HEK293 (cell line): ENCODE results near the gene THSD7B.

ENCODE experiments used
- CTCF ChIA-PET: fragments of 350-600 bp; formaldehyde crosslinking; extraction: SDS; loops from one replicate; lab custom pipeline; 2021; ENCODE audit warnings: antibody characterized with exemption; lab: Yijun Ruan, JAX
- POLR2A ChIA-PET: fragments of 300-600 bp; formaldehyde crosslinking; extraction: SDS; loops from one replicate; lab custom pipeline; 2020; ENCODE audit warnings: antibody characterized with exemption, inconsistent platforms; lab: Yijun Ruan, JAX
- H3K27ac ChIP-seq: fragments of 200-500 bp; sonication (Bioruptor generic); 2 replicates; pipeline ENCODE4 v1.5.1; 2014; ENCODE audit warnings: low read depth, low read length, control low read depth, inconsistent platforms; ENCODE audit errors: extremely low read depth
- H3K36me3 ChIP-seq, 2 experiments: fragments of 200-500 bp in 1 of 2; sonication (Bioruptor generic) in 1 of 2; 1 replicate in 1 of 2; 2 replicates in 1 of 2; pipeline ENCODE4 v1.5.1; 2014 to 2017; ENCODE audit warnings: inconsistent platforms in 2 of 2, low read length in 2 of 2; ENCODE audit not compliant: control insufficient read depth in 2 of 2, insufficient read depth in 1 of 2
- H3K4me1 ChIP-seq: fragments of 200-500 bp; sonication (Bioruptor generic); 2 replicates; pipeline ENCODE4 v1.5.1; 2014; ENCODE audit warnings: mild to moderate bottlenecking, low read length, inconsistent platforms; ENCODE audit not compliant: control insufficient read depth, insufficient read depth
- H3K4me3 ChIP-seq: 2 replicates; pipeline ENCODE4 v1.5.1; 2011; ENCODE audit warnings: low read depth, mild to moderate bottlenecking, control low read depth, low read length, moderate library complexity
- H3K9me3 ChIP-seq: fragments of 200-500 bp; sonication (Bioruptor generic); 2 replicates; pipeline ENCODE4 v1.5.1; 2014; ENCODE audit warnings: low read depth, low read length, inconsistent platforms; ENCODE audit not compliant: control insufficient read depth, insufficient read depth
- KLF1 ChIP-seq: fragments of 450-650 bp; formaldehyde crosslinking; IDR thresholded peaks from 2 replicates; pipeline ENCODE4 v1.5.1; 2016; ENCODE audit warnings: missing biosample characterization, missing genetic modification characterization
- SP3 ChIP-seq: fragments of 450-650 bp; formaldehyde crosslinking; IDR thresholded peaks from 2 replicates; pipeline ENCODE4 v1.5.1; 2016; ENCODE audit warnings: missing biosample characterization, missing genetic modification characterization
- ZNF174 ChIP-seq: fragments of 450-650 bp; formaldehyde crosslinking; IDR thresholded peaks from 2 replicates; pipeline ENCODE4 v1.5.0; 2017; ENCODE audit warnings: missing biosample characterization, mild to moderate bottlenecking, missing genetic modification characterization
- ZNF354C ChIP-seq: fragments of 450-650 bp; formaldehyde crosslinking; IDR thresholded peaks from 2 replicates; pipeline ENCODE4 v1.5.1; 2016; ENCODE audit warnings: missing biosample characterization, missing genetic modification characterization, low read depth, borderline replicate concordance
- ZNF394 ChIP-seq: fragments of 450-650 bp; formaldehyde crosslinking; IDR thresholded peaks from 2 replicates; pipeline ENCODE4 v1.5.1; 2016; ENCODE audit warnings: missing biosample characterization, missing genetic modification characterization, mild to moderate bottlenecking, moderate library complexity, borderline replicate concordance
- ZNF423 ChIP-seq: fragments of 450-650 bp; formaldehyde crosslinking; IDR thresholded peaks from 2 replicates; pipeline ENCODE4 v1.5.1; 2016; ENCODE audit warnings: missing biosample characterization, missing genetic modification characterization
- ZNF549 ChIP-seq: fragments of 450-650 bp; IDR thresholded peaks from 2 replicates; pipeline ENCODE4 v1.5.1; 2018; ENCODE audit warnings: missing biosample characterization, missing genetic modification characterization, mild to moderate bottlenecking, inconsistent platforms, moderate library complexity
- ZNF610 ChIP-seq: fragments of 450-650 bp; formaldehyde crosslinking; IDR thresholded peaks from 2 replicates; pipeline ENCODE4 v1.5.1; 2016; ENCODE audit warnings: missing biosample characterization, missing genetic modification characterization, borderline replicate concordance
- ZNF664 ChIP-seq: fragments of 450-650 bp; formaldehyde crosslinking; IDR thresholded peaks from 2 replicates; pipeline ENCODE4 v1.5.1; 2016; ENCODE audit warnings: missing biosample characterization, missing genetic modification characterization
- ZNF677 ChIP-seq: fragments of 450-650 bp; IDR thresholded peaks from 2 replicates; pipeline ENCODE4 v1.5.0; 2018; ENCODE audit warnings: missing biosample characterization, mild to moderate bottlenecking, missing genetic modification characterization, moderate library complexity
- ZNF776 ChIP-seq: fragments of 450-650 bp; formaldehyde crosslinking; IDR thresholded peaks from 2 replicates; pipeline ENCODE4 v1.5.0; 2017; ENCODE audit warnings: missing biosample characterization, missing genetic modification characterization, borderline replicate concordance
- ZNF792 ChIP-seq: fragments of 450-650 bp; formaldehyde crosslinking; IDR thresholded peaks from 2 replicates; pipeline ENCODE4 v1.5.1; 2016; ENCODE audit warnings: missing biosample characterization, missing genetic modification characterization
- ZSCAN16 ChIP-seq: fragments of 450-650 bp; formaldehyde crosslinking; IDR thresholded peaks from 2 replicates; pipeline ENCODE4 v1.5.1; 2016; ENCODE audit warnings: missing biosample characterization, missing genetic modification characterization
- TF ChIP-seq, protein P1 (sequence below): fragments of 450-650 bp; formaldehyde crosslinking; IDR thresholded peaks from 2 replicates; pipeline ENCODE4 v1.5.1; 2016; ENCODE audit warnings: missing biosample characterization, missing genetic modification characterization
- TF ChIP-seq, protein P2 (sequence below): fragments of 450-650 bp; formaldehyde crosslinking; IDR thresholded peaks from 2 replicates; pipeline ENCODE4 v1.5.1; 2016; ENCODE audit warnings: missing biosample characterization, missing genetic modification characterization
- TF ChIP-seq, protein P3 (sequence below): fragments of 450-650 bp; formaldehyde crosslinking; IDR thresholded peaks from 2 replicates; pipeline ENCODE4 v1.5.1; 2017; ENCODE audit warnings: missing biosample characterization, missing genetic modification characterization

The THSD7B gene

DNA sequence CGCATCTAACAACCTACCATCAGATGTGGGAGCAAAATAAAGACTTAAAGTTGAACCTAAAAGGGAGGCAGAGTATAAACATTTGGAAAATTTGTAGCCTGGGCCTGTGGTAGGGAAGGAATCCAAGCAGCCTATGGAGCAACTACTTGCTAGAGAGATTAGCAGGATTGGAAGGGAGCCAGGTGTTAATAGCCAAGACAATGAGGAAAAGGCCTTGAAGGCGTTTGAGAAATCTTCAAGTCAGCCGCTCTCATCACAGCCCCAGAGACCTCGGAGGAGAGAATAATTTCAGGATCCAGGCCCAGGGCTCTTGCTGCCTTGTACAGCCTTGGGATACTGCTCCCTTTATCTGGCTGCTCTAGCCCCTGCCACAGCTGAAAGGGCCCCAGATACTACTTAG, 219.7 kb downstream of the THSD7B start (continued):
- TF ChIP-seq, protein P1, sequence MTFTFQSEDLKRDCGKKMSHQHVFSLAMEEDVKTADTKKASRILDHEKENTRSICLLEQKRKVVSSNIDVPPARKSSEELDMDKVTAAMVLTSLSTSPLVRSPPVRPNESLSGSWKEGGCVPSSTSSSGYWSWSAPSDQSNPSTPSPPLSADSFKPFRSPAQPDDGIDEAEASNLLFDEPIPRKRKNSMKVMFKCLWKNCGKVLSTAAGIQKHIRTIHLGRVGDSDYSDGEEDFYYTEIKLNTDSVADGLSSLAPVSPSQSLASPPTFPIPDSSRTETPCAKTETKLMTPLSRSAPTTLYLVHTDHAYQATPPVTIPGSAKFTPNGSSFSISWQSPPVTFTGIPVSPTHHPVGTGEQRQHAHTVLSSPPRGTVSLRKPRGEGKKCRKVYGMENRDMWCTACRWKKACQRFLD (tag by site-specific recombination), result no peak
- TF ChIP-seq ZNF423, result no peak
- TF ChIP-seq KLF1 (tag by site-specific recombination), result no peak
- no peak for TF ChIP-seq ZNF610 (tag by site-specific recombination)
- TF ChIP-seq ZNF677 (tag by site-specific recombination), result no peak
- TF ChIP-seq, protein P2, sequence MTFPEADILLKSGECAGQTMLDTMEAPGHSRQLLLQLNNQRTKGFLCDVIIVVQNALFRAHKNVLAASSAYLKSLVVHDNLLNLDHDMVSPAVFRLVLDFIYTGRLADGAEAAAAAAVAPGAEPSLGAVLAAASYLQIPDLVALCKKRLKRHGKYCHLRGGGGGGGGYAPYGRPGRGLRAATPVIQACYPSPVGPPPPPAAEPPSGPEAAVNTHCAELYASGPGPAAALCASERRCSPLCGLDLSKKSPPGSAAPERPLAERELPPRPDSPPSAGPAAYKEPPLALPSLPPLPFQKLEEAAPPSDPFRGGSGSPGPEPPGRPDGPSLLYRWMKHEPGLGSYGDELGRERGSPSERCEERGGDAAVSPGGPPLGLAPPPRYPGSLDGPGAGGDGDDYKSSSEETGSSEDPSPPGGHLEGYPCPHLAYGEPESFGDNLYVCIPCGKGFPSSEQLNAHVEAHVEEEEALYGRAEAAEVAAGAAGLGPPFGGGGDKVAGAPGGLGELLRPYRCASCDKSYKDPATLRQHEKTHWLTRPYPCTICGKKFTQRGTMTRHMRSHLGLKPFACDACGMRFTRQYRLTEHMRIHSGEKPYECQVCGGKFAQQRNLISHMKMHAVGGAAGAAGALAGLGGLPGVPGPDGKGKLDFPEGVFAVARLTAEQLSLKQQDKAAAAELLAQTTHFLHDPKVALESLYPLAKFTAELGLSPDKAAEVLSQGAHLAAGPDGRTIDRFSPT, result no peak
- TF ChIP-seq, all 188 proteins: peak for 0

DNA sequence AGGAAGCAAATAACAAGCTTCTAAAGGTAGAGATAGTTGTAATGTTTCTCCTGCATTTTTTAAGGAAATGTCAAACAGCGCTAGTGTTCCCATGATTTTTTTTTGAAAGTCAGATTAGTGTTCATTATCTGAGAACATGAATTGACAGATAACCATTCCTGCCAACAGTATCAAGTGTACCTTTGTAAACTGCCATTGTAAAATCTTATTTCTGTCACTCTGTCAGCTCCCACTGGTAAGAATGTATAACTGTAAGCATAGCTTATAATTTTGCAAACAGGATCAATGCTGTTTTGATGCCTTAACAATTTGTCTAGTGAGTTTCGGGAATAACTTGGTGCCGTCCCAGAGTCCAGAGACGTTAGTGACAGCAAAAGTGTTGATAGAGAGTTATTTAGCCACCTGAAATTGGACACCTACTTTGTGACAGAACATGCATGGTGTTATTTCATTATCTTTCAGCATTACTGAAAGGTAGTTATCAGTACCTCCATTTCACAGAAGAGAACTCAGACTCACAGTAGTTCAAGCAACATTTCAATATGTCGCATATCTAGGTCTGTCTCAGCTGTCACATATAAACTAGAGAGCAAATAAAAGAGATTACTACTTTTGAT, 221.4 kb downstream of the THSD7B start:
- no peak for TF ChIP-seq SP3 (tag by site-specific recombination)
- TF ChIP-seq ZNF354C (tag by site-specific recombination), result no peak
- TF ChIP-seq ZNF792 (tag by site-specific recombination), result no peak
- no peak for TF ChIP-seq ZSCAN16
- no peak for TF ChIP-seq ZNF776 (tag by site-specific recombination)
- TF ChIP-seq ZNF664 (tag by site-specific recombination), result no peak

DNA sequence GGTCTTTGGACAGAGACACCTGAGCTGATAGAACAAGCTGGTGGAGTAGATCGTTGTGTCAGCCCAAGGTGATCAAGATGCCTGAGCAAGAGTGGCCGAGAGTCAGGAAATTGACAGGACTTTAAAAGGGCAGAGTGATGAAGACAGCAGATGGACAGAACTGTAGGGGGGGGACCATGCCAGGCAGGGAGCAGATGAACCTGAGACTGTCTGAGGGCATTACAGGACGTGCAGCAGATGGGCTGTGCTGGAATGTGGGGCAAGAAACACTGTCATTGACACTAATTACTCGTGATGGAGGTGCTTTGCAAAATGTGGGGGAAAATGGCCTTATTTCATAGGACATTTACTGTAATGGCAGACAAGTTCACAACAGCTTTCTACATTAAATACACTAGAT, 225.0 kb downstream of the THSD7B start:
- Histone ChIP-seq H3K4me1 (no peaks in the 10 kb centered on the region), H3K36me3 (no peaks in the 10 kb centered on the region), H3K27ac (no peak overlapping the region), H3K9me3 (no peaks in the 10 kb centered on the region), H3K4me3 (no peak overlapping the region)
- ChIA-PET CTCF (interaction anchor here (0.7 kb wide), 1 partner anchor 1170 kb away, joined by 3 read pairs; no protein-coding TSS in a partner anchor), POLR2A (no interaction called here)
- TF ChIP-seq ZNF549, result no peak
- TF ChIP-seq, protein P3, sequence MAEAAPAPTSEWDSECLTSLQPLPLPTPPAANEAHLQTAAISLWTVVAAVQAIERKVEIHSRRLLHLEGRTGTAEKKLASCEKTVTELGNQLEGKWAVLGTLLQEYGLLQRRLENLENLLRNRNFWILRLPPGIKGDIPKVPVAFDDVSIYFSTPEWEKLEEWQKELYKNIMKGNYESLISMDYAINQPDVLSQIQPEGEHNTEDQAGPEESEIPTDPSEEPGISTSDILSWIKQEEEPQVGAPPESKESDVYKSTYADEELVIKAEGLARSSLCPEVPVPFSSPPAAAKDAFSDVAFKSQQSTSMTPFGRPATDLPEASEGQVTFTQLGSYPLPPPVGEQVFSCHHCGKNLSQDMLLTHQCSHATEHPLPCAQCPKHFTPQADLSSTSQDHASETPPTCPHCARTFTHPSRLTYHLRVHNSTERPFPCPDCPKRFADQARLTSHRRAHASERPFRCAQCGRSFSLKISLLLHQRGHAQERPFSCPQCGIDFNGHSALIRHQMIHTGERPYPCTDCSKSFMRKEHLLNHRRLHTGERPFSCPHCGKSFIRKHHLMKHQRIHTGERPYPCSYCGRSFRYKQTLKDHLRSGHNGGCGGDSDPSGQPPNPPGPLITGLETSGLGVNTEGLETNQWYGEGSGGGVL (tag by site-specific recombination), result no peak
- no peak for TF ChIP-seq ZNF394 (tag by site-specific recombination)
- no peak for TF ChIP-seq ZNF174 (tag by site-specific recombination)

More for the DNA sequence above, 221.4 kb downstream of the THSD7B start:
- H3K4me3 ChIP-seq, result no peak overlapping the region
- CTCF ChIA-PET, result interaction anchor here (0.7 kb wide), 1 partner anchor 821 kb away, joined by 5 read pairs; no protein-coding TSS in a partner anchor
- POLR2A ChIA-PET, result no interaction called here
- H3K27ac ChIP-seq, result no peak overlapping the region
- no peaks in the 10 kb centered on the region for H3K9me3 ChIP-seq
- H3K36me3 ChIP-seq, result no peaks in the 10 kb centered on the region
- H3K4me1 ChIP-seq, result no peaks in the 10 kb centered on the region
